SHP77 (cell line): ENCODE results near the gene SEC14L2.
"Not testable (repeated sequence)": the region's sequence is repeated elsewhere in the genome, so short reads cannot be mapped to it uniquely, and the experiment has no call there.

Experiments
- DNase-seq, 2 experiments: peaks; one replicate each; lab custom pipeline; 2025; lab: John Stamatoyannopoulos, UW

SEC14L2 gene

DNA sequence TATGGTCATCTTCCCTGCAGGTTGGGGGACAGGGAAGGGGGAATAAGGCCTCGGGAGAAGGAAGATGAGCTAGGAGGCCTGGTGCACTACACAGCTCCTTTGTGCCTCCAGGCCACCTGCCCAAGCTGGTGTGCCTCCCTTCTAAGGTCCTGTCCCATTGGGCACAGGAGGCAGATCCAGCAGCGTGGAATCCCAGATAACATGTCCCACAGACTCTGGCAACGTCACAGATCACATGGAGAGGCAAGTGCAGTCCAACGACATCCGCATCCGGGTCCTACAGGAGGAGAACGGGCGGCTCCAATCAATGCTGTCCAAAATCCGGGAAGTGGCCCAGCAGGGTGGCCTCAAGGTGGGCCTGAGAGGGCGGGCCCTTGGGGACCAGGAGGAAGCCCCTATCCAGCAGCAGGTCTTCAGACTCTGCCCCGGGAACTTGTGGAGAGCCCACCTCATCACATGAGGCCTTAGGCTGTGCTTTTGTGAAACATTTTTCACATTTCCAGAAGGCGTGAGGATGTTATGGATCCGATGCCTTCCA lies 21.4 kb upstream of the SEC14L2 start:
- no peak for DNase-seq

- no peak for DNase-seq
Measured at GRCh38 chr22:30380011-30380410, 16.8 kb upstream of the SEC14L2 start.

- no peak for DNase-seq
Measured at GRCh38 chr22:30381264-30381663, 15.6 kb upstream of the SEC14L2 start.

GRCh38 chr22:30382340-30382739 lies 14.5 kb upstream of the SEC14L2 start:
- no peak for DNase-seq

DNA sequence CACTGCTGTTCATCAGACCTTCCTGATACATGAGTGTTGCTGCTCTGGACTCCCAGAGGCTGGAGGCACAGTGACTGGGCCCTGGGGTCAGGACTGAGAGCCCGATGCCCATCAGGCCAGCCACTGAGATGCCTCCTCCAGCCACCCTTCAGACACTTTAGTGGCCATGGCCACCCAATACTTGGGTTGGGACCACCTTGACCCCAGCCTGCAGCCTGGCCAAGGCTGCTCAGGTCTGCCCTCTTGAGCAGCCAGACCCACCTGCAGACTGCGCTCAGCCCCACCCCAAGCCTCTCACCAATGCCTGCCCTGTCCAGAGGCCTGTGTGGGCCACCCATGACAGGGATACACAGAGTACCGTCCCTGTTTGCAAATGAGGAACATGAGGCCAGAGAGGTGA lies 13.8 kb upstream of the SEC14L2 start:
- no peak for DNase-seq

- no peak for DNase-seq
Measured at GRCh38 chr22:30385942-30386341, 10.9 kb upstream of the SEC14L2 start.

GRCh38 chr22:30386608-30386959 lies 10.2 kb upstream of the SEC14L2 start:
- DNase-seq, result no peak

DNA sequence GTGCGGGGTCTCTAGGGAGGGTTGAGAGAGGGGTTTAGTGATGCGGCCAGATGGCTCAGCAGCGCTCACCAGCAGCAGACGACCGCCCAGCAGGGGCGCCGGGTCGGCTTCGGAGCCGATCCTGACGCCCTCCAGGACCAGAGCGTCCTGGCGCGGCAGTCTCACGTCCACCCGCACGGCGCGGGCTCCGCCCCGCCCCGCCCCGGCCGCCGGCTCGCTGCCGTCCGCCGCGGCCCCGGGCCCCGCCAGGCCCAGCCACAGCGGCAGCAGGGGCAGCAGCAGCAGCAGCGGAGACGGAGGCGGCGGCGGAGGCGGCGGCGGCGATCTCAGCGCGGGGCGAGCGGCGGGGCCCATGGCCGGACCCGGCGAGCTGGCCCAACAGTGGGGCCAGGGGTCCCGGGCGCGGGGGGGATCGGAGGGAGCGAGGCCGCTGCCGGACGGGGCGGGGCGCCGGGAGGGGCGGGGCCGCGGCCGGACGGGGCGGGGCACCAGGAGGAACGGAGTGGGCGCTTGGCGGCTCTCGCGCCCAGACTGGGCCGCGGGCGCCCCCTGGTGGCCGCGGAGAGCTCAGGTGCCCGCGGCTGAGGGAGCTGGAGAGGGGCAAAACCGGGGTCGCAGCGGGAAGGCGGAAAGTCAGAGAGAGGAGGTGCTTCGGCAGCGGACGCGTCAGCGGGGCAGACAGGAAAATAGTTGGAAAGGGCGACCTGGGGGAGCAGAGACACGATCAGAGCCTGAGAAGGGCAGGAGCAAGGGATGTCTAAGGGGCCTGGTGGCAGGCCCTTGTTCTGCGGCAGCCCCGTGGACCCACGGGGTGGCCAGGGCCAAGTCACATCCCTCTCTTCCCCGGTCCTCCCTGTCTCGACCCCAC lies 9.6 kb upstream of the SEC14L2 start, which contains the start of gene RNF215:
Gene RNF215, minus strand, starts transcription at position 452 of the 868 bp plus-strand sequence. Its CDS starts 98 bp downstream, at position 354.
- DNase-seq, result peak; percentile 44 to 66

DNA sequence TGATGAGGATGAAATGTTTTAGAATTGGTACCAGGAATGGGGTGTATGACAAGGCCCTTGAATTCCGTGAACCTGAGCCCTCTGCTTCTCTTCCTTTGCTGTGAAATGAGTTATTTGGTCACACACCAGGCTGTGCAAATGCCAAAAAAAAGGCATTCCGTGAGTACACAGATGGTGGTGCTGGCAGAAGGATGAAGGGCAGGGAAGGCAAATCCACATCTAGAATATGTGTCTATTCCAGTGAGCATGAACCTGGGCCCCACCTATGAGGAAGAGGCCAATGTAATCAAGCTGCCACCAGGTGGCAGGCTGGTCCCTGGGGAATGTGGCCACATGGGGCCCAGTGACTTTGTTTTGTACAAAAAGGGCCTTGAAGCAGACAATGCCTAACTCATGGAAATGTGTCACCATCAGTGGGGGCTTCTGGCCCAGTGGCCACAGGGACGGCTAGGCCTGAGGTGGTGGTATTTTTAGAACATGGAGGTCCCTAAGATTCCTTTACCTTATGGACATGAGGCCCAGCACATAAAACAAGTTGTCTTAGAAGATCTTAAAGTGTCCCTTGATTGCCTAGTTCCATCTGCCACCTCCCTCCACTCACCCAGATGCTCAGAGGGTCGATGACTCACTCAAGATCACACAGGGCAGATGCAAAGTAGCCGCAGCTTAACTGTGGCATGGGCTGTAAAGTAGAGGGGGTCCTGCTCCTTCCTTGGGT lies 5.7 kb upstream of the SEC14L2 start:
- DNase-seq, result peak; percentile 62 to 87

DNA sequence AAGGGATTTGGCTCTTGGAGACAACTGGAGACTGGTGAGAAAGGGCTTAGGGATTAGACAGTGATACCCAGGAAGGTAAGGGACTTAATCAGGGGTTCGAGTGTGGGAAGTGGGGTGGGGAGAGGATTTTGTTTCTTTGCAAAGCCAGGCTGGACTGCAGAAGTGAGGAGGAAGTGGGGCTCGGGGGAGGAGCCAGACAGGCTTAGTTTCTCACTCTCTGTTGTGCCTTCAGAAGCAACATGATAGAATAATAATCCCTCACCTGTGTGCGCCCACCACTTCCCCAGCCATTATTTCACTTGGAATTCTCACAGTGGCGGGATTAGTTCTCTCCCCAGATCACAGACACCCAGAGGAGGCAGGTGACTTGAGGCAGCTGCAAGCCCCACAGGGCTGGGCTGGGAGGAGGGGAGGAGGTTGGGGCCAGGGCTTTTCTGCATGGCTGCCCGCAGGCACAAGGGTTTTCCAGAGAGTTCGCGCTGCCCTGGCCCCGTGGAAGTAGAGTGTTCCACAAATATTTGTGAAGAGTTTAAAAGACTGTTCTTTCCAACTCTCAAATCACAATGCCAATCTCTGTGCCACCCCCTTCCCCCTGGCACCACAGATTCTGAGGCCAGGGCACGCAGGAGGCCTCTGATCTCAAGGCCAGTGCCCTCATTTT lies 4.0 kb upstream of the SEC14L2 start:
- DNase-seq, result peak; percentile 7 to 53

GRCh38 chr22:30393322-30393680 lies 3.5 kb upstream of the SEC14L2 start:
- no peak for DNase-seq

GRCh38 chr22:30393885-30394284 lies 2.9 kb upstream of the SEC14L2 start:
- no peak for DNase-seq

DNA sequence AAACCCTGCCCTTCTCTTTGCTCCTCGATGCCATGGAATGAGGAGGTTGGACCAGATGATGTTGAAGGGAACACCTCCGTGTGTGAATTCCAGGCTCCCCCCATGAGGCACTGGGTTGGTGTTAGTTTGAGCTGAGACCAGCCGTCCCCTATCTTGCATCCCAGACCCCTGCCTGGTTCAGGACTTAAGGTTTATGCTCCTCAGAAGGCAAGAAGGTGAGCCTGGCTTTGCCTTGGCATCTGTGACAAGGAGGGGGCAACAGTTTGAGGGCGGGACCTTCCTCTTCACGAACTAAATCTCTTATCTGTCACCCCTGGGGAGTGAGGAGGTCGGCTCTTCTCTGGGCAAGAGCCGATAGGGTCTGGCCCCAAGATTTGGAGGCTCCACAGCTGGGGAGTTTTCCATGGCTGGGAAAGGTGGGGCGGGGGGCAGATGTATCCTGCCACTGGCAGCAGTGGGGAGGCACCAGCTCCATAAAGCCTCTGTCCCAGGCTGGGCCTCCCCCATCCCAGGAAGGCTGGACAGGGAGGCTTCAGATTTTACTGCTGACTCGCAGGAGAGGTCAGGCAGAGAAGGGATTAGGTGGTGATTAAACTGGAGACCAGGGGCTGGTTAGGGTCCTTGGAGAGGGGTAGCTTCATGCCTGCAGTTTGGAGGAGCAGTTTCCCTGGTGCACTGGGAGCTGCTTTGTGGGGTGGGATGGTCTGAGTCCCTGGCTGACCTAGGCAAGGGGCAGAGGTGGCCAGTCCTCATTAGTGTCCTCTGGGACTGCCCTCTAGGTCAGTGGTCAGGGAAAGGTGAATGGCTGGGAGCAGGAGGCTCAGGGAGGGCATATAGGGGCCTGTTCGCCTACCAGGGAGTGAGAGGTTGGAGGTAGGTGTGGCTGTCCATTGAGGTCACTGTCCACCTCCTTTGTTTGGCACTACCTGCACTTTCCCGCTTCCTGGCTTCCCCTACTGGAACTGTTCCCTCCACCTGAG lies 1.1 kb downstream of the SEC14L2 start:
- no peak for DNase-seq

GRCh38 chr22:30398685-30399680 lies 2.2 kb downstream of the SEC14L2 start:
- DNase-seq, result no peak

DNA sequence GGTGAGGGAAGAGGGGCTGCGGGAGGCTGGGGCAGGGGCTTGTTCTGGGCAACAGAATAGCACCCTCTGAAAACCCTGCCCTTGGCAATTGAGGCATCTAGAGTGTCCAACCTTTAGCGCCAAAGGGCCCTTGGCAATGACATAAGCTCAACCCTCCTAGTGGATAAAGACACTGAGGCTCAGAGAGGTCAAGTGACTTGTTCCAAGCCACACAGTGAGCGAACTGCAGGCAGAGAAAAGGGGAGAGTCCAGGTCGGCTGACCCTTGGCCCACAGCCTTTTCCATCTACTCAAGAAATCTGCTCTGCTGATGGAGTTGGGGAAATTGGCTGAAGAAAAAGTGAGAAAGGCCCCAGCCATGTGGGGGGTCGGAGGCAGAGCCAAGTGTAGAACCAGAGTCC lies 2.9 kb downstream of the SEC14L2 start:
- no peak for DNase-seq

GRCh38 chr22:30400159-30400558 lies 3.3 kb downstream of the SEC14L2 start:
- no peak for DNase-seq

GRCh38 chr22:30401024-30401423 lies 4.2 kb downstream of the SEC14L2 start:
- not testable (repeated sequence) for DNase-seq

DNA sequence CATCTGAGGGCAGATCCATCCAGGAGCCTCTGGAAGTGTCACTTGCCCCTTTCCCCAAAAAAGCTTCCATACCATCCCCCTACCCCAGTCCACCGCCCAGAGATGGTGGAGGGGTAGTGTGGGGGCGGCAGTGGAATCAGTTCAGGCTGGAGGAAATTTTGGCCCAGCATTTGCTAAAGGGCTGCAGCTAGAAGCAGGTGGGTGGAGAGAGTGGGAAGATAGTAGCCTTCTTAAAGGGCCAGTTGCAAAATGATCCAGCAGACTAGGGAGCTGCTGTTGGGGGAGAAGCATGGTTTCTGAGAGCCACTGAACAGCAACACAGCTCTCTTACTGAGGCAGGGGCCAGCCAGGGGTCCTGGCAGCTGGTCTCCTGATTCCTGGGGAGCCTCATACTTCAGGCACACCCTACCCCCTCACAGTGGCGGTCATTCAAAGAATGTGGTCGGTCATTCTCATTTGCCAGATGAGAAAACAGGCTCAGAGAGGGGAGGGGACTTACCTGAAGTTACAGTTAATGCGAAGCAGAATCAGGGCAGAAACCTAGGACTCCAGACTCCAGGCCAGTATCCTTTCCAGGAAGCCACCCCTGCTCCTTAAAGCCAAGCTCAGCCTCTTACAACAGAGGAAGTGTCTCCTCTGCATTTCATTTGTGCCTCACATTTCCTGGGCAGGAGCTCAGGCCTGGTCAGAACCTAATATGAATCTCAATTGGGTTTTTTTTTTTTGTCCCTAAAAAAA lies 5.4 kb downstream of the SEC14L2 start:
- no peak for DNase-seq

DNA sequence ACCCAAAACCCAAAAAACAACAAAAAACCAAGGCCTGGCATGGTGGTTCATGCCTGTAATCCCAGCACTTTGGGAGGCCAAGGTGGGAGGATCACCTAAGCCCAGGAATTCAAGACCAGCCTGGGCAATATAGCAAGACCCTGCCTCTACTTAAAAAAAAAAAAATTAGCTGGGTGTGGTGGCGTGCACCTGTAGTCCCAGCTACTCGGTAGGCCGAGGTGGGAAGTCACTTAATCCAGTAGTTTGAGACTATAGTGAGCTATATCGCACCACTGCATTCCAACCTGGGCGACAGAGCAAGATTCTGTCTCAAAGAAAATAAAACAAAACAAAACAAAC lies 5.9 kb downstream of the SEC14L2 start:
- DNase-seq, result not testable (repeated sequence)
